ENCODE data around the gene FCER1A.
"Not testable (repeated sequence)": the region's sequence is repeated elsewhere in the genome, so short reads cannot be mapped to it uniquely, and the experiment has no call there.

GRCh38 chr1:159349374-159349773 lies 47.2 kb downstream of the FCER1A start:
- TF ChIP-seq, protein P1, sequence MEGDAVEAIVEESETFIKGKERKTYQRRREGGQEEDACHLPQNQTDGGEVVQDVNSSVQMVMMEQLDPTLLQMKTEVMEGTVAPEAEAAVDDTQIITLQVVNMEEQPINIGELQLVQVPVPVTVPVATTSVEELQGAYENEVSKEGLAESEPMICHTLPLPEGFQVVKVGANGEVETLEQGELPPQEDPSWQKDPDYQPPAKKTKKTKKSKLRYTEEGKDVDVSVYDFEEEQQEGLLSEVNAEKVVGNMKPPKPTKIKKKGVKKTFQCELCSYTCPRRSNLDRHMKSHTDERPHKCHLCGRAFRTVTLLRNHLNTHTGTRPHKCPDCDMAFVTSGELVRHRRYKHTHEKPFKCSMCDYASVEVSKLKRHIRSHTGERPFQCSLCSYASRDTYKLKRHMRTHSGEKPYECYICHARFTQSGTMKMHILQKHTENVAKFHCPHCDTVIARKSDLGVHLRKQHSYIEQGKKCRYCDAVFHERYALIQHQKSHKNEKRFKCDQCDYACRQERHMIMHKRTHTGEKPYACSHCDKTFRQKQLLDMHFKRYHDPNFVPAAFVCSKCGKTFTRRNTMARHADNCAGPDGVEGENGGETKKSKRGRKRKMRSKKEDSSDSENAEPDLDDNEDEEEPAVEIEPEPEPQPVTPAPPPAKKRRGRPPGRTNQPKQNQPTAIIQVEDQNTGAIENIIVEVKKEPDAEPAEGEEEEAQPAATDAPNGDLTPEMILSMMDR (IDR thresholded peaks at IDR 0.05): not testable (repeated sequence)
- not testable (repeated sequence) for TF ChIP-seq POLR2A (IDR thresholded peaks at IDR 0.05)
